Astrocyte of the spinal cord (primary cell): Measurements from ENCODE around the gene EIF3M.
A peak's percentile ranks its signal among the peaks of the same experiment; 100 is the strongest.

Experiments
- DNase-seq: peaks from one replicate; pipeline ENCODE4 v3.0.0; 2011; ENCODE audit warnings: low read depth, low spot score
- H3K4me3 ChIP-seq: 2 replicates; pipeline ENCODE4 v1.5.1; 2011; ENCODE audit warnings: low read depth, mild to moderate bottlenecking, low read length, moderate library complexity
- CTCF ChIP-seq: IDR thresholded peaks from 2 replicates; pipeline ENCODE4 v1.5.1; 2012; ENCODE audit warnings: low read depth, mild to moderate bottlenecking, low read length, inconsistent platforms
- in situ Hi-C: cut with HindIII; loops from 2 replicates; pipeline ENCODE4 v1.10.0; 2017; ENCODE audit warnings: low sequenced_read_pairs

The EIF3M gene

GRCh38 chr11:32643526-32643925 is 59.9 kb downstream of the EIF3M start:
- peak; percentile 36 for DNase-seq
- no peak for TF ChIP-seq CTCF
- in situ Hi-C loops: no loop called here
- no peak overlapping the region for H3K4me3 ChIP-seq
